HCT116 (cell line): Measurements from ENCODE around the gene ANKLE2. TPM values are rescaled to one million over a fixed set of nuclear protein-coding genes. Genes with fewer than 3 reads are reported as not detected.

Source experiments
- ATAC-seq: fragments of 200-7000 bp; cut with Tn5 transposase; 2 replicates; pipeline ENCODE4 v1.9.1; 2020; ENCODE audit warnings: mild to moderate bottlenecking, moderate library complexity
- BruUV-seq: library from RNA; stranded (reverse); fragments of 400-500 nt; replicated peaks from 2 replicates; lab custom pipeline; 2021; lab: Mats Ljungman, UMichigan
- CTCF ChIA-PET: fragments of 300-600 bp; sonication (Branson Sonifier 250); formaldehyde crosslinking; loops from one replicate; lab custom pipeline; 2021; ENCODE audit warnings: antibody characterized with exemption; lab: Charles Lee
- POLR2A ChIA-PET: fragments of 300-600, 350-600 bp; sonication (Branson Sonifier 250); formaldehyde crosslinking; loops from one replicate; lab custom pipeline; 2021; ENCODE audit warnings: antibody characterized with exemption; lab: Charles Lee
- RAD21 ChIA-PET, 2 experiments: fragments of 300-600 bp; sonication (Branson Sonifier 250); formaldehyde crosslinking; loops; one replicate each; lab custom pipeline; 2023; ENCODE audit warnings: low total read pairs in 2 of 2; ENCODE audit not compliant: uncharacterized antibody in 2 of 2, unreplicated experiment in 2 of 2, low non-redundant PET in 1 of 2; lab: Charles Lee
- DNase-seq: peaks from one replicate; pipeline ENCODE4 v3.0.0-alpha.2; 2010; ENCODE audit warnings: low read depth, low spot score
- H2AFZ ChIP-seq: fragments of 200-600 bp; shearing (Covaris generic), sonication (generic); 2 replicates; pipeline ENCODE4 v1.6.1; 2017; ENCODE audit warnings: low read depth, mixed run types, mixed read lengths, antibody characterized with exemption, low read length; ENCODE audit not compliant: poor library complexity, severe bottlenecking
- H3K27ac ChIP-seq: 2 replicates; pipeline ENCODE4 v1.5.1; 2012; ENCODE audit warnings: low read depth, low read length
- H3K27me3 ChIP-seq: fragments of 200-600 bp; sonication (generic); 2 replicates; pipeline ENCODE4 v1.6.1; 2016; ENCODE audit warnings: mixed run types, low read length, mixed read lengths; ENCODE audit not compliant: insufficient read depth
- H3K36me3 ChIP-seq, 2 experiments: fragments of 200-500 bp in 1 of 2; fragments of 200-600 bp in 1 of 2; sonication (Bioruptor generic) in 1 of 2; sonication (generic) in 1 of 2; 2 replicates each; pipeline versions ENCODE4 v1.5.1 to v1.6.1; 2014 to 2016; ENCODE audit warnings: low read length in 2 of 2, inconsistent platforms in 1 of 2, mixed read lengths in 1 of 2, mixed run types in 1 of 2; ENCODE audit not compliant: insufficient read depth in 2 of 2, control insufficient read depth in 1 of 2
- H3K4me1 ChIP-seq, 2 experiments: fragments of 200-600 bp in 1 of 2; sonication (generic) in 1 of 2; 2 replicates each; pipeline versions ENCODE4 v1.5.1 to v1.6.1; 2012 to 2017; ENCODE audit warnings: low read length in 2 of 2, inconsistent platforms in 1 of 2, mild to moderate bottlenecking in 1 of 2, mixed read lengths in 1 of 2, mixed run types in 1 of 2, moderate library complexity in 1 of 2; ENCODE audit not compliant: insufficient read depth in 2 of 2, control insufficient read depth in 1 of 2
- H3K4me2 ChIP-seq: fragments of 200-600 bp; sonication (generic); 2 replicates; pipeline ENCODE4 v1.6.1; 2017; ENCODE audit warnings: mixed run types, low read length, mixed read lengths
- H3K4me3 ChIP-seq, 2 experiments: fragments of 200-600 bp in 1 of 2; sonication (generic) in 1 of 2; replicated peaks in 1 of 2; 2 replicates each; pipeline ENCODE4 v1.5.1; 2011 to 2016; ENCODE audit warnings: low read length in 2 of 2, control low read depth in 1 of 2, low read depth in 1 of 2, mild to moderate bottlenecking in 1 of 2, mixed read lengths in 1 of 2, mixed run types in 1 of 2
- H3K79me2 ChIP-seq: fragments of 200-600 bp; sonication (generic); 2 replicates; pipeline ENCODE4 v1.6.1; 2017; ENCODE audit warnings: mild to moderate bottlenecking, mixed run types, low read length, moderate library complexity, mixed read lengths; ENCODE audit not compliant: insufficient read depth
- H3K9ac ChIP-seq: fragments of 200-600 bp; sonication (generic); 2 replicates; pipeline ENCODE4 v1.6.1; 2016; ENCODE audit warnings: low read length, mixed read lengths
- H3K9me2 ChIP-seq: fragments of 200-600 bp; sonication (generic), shearing (Covaris generic); 2 replicates; pipeline ENCODE4 v1.6.1; 2017; ENCODE audit warnings: mixed run types, mild to moderate bottlenecking, moderate library complexity; ENCODE audit not compliant: insufficient read depth
- H3K9me3 ChIP-seq, 2 experiments: fragments of 200-500 bp in 1 of 2; fragments of 200-600 bp in 1 of 2; sonication (Bioruptor generic) in 1 of 2; sonication (generic) in 1 of 2; 2 replicates each; pipeline ENCODE4 v1.6.1; 2014 to 2017; ENCODE audit warnings: low read length in 2 of 2, mixed read lengths in 2 of 2, inconsistent platforms in 1 of 2, low read depth in 1 of 2, mild to moderate bottlenecking in 1 of 2, mixed run types in 1 of 2, moderate library complexity in 1 of 2; ENCODE audit not compliant: control insufficient read depth in 1 of 2, insufficient read depth in 1 of 2
- H4K20me1 ChIP-seq: fragments of 200-600 bp; sonication (generic), shearing (Covaris generic); 2 replicates; pipeline ENCODE4 v1.6.1; 2017; ENCODE audit warnings: mixed run types, mild to moderate bottlenecking, moderate library complexity; ENCODE audit not compliant: insufficient read depth
- CBX3 ChIP-seq: IDR thresholded peaks from 2 replicates; pipeline ENCODE4 v1.6.1; 2012; ENCODE audit warnings: low read depth
- CEBPB ChIP-seq: IDR thresholded peaks from 2 replicates; pipeline ENCODE4 v1.6.1; 2012; ENCODE audit warnings: low read depth
- ELF1 ChIP-seq: IDR thresholded peaks from 2 replicates; pipeline ENCODE4 v1.6.1; 2012; ENCODE audit warnings: low read depth, borderline replicate concordance
- EZH2 ChIP-seq: fragments of 200-600 bp; sonication (generic); IDR thresholded peaks from 2 replicates; pipeline ENCODE4 v1.6.1; 2017; ENCODE audit warnings: antibody characterized with exemption, mixed run types
- FOSL1 ChIP-seq: IDR thresholded peaks from 2 replicates; pipeline ENCODE4 v1.6.1; 2012; ENCODE audit warnings: low read depth
- JUND ChIP-seq: IDR thresholded peaks from 2 replicates; pipeline ENCODE4 v1.6.1; 2012
- POLR2A ChIP-seq: IDR thresholded peaks from 2 replicates; pipeline ENCODE4 v1.7.0; 2011; ENCODE audit warnings: borderline replicate concordance; ENCODE audit not compliant: insufficient read depth, insufficient read length; ENCODE audit errors: extremely low read depth
- SP1 ChIP-seq: IDR thresholded peaks from 2 replicates; pipeline ENCODE4 v1.6.1; 2012; ENCODE audit warnings: low read depth
- YY1 ChIP-seq: IDR thresholded peaks from 2 replicates; pipeline ENCODE4 v1.6.1; 2011; ENCODE audit warnings: low read length, low read depth, moderate library complexity, mild to moderate bottlenecking; ENCODE audit not compliant: insufficient replicate concordance; ENCODE audit errors: extremely low read depth
- ZBTB33 ChIP-seq: IDR thresholded peaks from 2 replicates; pipeline ENCODE4 v1.6.1; 2011; ENCODE audit warnings: mild to moderate bottlenecking, low read length, moderate library complexity; ENCODE audit not compliant: insufficient replicate concordance; ENCODE audit errors: extremely low read depth
- ZNF274 ChIP-seq: fragments of 200-500 bp; sonication (Bioruptor generic); IDR thresholded peaks from 2 replicates; pipeline ENCODE4 v1.6.1; 2014; ENCODE audit warnings: mild to moderate bottlenecking, low read depth, low read length, inconsistent platforms
- intact Hi-C: fragments of 100-400 bp; cut with micrococcal nuclease; formaldehyde crosslinking; loops from 2 replicates; pipeline ENCODE4 v1.10.0; 2022
- total RNA-seq: library from RNA; stranded (reverse); gene quantifications from one replicate; pipeline ENCODE4 v1.2.1, GENCODE V29; 2021; ENCODE audit not compliant: unreplicated experiment
- TF ChIP-seq, protein P1 (sequence below): IDR thresholded peaks from 2 replicates; pipeline ENCODE4 v1.6.1; 2012
- TF ChIP-seq, protein P2 (sequence below): IDR thresholded peaks from 2 replicates; pipeline ENCODE4 v1.6.1; 2012; ENCODE audit warnings: low read depth

The ANKLE2 gene
- total RNA-seq, 1 experiment from 2014 or later = 68.8 TPM

GRCh38 chr12:132777614-132778013 lies 16.0 kb upstream of the ANKLE2 start:
- H4K20me1 ChIP-seq = no peaks in the 10 kb centered on the region
- TF ChIP-seq EZH2 (no peak), JUND (no peak), POLR2A (no peak), CEBPB (no peak), FOSL1 (no peak), ZBTB33 (no peak), ZNF274 (no peak), YY1 (no peak), ELF1 (no peak), CBX3 (no peak), SP1 (no peak)
- TF ChIP-seq, protein P1, sequence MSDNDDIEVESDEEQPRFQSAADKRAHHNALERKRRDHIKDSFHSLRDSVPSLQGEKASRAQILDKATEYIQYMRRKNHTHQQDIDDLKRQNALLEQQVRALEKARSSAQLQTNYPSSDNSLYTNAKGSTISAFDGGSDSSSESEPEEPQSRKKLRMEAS = no peak
- TF ChIP-seq, protein P2, sequence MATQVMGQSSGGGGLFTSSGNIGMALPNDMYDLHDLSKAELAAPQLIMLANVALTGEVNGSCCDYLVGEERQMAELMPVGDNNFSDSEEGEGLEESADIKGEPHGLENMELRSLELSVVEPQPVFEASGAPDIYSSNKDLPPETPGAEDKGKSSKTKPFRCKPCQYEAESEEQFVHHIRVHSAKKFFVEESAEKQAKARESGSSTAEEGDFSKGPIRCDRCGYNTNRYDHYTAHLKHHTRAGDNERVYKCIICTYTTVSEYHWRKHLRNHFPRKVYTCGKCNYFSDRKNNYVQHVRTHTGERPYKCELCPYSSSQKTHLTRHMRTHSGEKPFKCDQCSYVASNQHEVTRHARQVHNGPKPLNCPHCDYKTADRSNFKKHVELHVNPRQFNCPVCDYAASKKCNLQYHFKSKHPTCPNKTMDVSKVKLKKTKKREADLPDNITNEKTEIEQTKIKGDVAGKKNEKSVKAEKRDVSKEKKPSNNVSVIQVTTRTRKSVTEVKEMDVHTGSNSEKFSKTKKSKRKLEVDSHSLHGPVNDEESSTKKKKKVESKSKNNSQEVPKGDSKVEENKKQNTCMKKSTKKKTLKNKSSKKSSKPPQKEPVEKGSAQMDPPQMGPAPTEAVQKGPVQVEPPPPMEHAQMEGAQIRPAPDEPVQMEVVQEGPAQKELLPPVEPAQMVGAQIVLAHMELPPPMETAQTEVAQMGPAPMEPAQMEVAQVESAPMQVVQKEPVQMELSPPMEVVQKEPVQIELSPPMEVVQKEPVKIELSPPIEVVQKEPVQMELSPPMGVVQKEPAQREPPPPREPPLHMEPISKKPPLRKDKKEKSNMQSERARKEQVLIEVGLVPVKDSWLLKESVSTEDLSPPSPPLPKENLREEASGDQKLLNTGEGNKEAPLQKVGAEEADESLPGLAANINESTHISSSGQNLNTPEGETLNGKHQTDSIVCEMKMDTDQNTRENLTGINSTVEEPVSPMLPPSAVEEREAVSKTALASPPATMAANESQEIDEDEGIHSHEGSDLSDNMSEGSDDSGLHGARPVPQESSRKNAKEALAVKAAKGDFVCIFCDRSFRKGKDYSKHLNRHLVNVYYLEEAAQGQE = no peak
- H3K9ac ChIP-seq = no peak overlapping the region
- no peak overlapping the region for H3K4me3 ChIP-seq
- no peak overlapping the region for H2AFZ ChIP-seq
- no peak for DNase-seq
- intact Hi-C loops = no loop called here
- H3K9me3 ChIP-seq = no peaks in the 10 kb centered on the region
- no peaks in the 10 kb centered on the region for H3K79me2 ChIP-seq
- ChIA-PET POLR2A (no interaction called here), RAD21 (no interaction called here), CTCF (no interaction called here)
- BruUV-seq = no TSS peak
- no peak overlapping the region for H3K4me2 ChIP-seq
- ATAC-seq = no peak
- no peaks in the 10 kb centered on the region for H3K9me2 ChIP-seq
- H3K27me3 ChIP-seq = no peaks in the 10 kb centered on the region
- H3K36me3 ChIP-seq = peaks cover 16 to 21% of the 10 kb centered on the region in 2 experiments; a peak in 3 of 4 replicates
- no peak overlapping the region for H3K27ac ChIP-seq
- no peaks in the 10 kb centered on the region for H3K4me1 ChIP-seq
